Mesothelial cell of epicardium (in vitro differentiated cells): ENCODE data around the gene PALLD. TPM values are rescaled to one million over a fixed set of nuclear protein-coding genes. Genes with fewer than 3 reads are reported as not detected.

ENCODE experiments used
- DNase-seq, 2 experiments: peaks; one replicate each; pipeline ENCODE4 v3.0.0; 2021; ENCODE audit warnings: low spot score in 2 of 2; ENCODE audit not compliant: unreplicated experiment in 2 of 2
- H3K27ac Mint-ChIP-seq: 2 replicates; pipeline ENCODE4 v1.8.0; 2021; ENCODE audit warnings: mixed read lengths
- H3K27me3 Mint-ChIP-seq: 2 replicates; pipeline ENCODE4 v1.8.0; 2021; ENCODE audit warnings: low read depth, mixed read lengths
- H3K36me3 Mint-ChIP-seq: 2 replicates; pipeline ENCODE4 v1.8.0; 2021; ENCODE audit warnings: mixed read lengths
- H3K4me1 Mint-ChIP-seq: 2 replicates; pipeline ENCODE4 v1.8.0; 2021; ENCODE audit warnings: mixed read lengths
- H3K4me3 Mint-ChIP-seq: 2 replicates; pipeline ENCODE4 v1.8.0; 2021; ENCODE audit warnings: mild to moderate bottlenecking, moderate library complexity, mixed read lengths
- H3K9me3 Mint-ChIP-seq: 2 replicates; pipeline ENCODE4 v1.8.0; 2021; ENCODE audit warnings: mixed read lengths
- total RNA-seq: library from RNA; stranded (reverse); gene quantifications from 3 replicates; pipeline ENCODE4 v1.2.1, GENCODE V29; 2021
- TF ChIP-seq, protein P1 (sequence below): fragments of 200-600 bp; sonication (generic); IDR thresholded peaks from one replicate; pipeline ENCODE4 v1.5.0; 2021; ENCODE audit warnings: antibody characterized with exemption; ENCODE audit not compliant: unreplicated experiment

Gene PALLD
- total RNA-seq, 1 donor from 2014 or later, result 158 TPM

GRCh38 chr4:168876106-168876505 is 379.3 kb downstream of the PALLD start:
- H3K4me1 Mint-ChIP-seq, result peaks cover 33% of the 10 kb centered on the region
- H3K9me3 Mint-ChIP-seq, result no peaks in the 10 kb centered on the region
- H3K27me3 Mint-ChIP-seq, result no peaks in the 10 kb centered on the region
- no peak for DNase-seq
- peaks cover 18% of the 10 kb centered on the region for H3K36me3 Mint-ChIP-seq
- TF ChIP-seq, protein P1, sequence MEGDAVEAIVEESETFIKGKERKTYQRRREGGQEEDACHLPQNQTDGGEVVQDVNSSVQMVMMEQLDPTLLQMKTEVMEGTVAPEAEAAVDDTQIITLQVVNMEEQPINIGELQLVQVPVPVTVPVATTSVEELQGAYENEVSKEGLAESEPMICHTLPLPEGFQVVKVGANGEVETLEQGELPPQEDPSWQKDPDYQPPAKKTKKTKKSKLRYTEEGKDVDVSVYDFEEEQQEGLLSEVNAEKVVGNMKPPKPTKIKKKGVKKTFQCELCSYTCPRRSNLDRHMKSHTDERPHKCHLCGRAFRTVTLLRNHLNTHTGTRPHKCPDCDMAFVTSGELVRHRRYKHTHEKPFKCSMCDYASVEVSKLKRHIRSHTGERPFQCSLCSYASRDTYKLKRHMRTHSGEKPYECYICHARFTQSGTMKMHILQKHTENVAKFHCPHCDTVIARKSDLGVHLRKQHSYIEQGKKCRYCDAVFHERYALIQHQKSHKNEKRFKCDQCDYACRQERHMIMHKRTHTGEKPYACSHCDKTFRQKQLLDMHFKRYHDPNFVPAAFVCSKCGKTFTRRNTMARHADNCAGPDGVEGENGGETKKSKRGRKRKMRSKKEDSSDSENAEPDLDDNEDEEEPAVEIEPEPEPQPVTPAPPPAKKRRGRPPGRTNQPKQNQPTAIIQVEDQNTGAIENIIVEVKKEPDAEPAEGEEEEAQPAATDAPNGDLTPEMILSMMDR, result no peak
- H3K27ac Mint-ChIP-seq, result no peak overlapping the region
- H3K4me3 Mint-ChIP-seq, result no peak overlapping the region

DNA sequence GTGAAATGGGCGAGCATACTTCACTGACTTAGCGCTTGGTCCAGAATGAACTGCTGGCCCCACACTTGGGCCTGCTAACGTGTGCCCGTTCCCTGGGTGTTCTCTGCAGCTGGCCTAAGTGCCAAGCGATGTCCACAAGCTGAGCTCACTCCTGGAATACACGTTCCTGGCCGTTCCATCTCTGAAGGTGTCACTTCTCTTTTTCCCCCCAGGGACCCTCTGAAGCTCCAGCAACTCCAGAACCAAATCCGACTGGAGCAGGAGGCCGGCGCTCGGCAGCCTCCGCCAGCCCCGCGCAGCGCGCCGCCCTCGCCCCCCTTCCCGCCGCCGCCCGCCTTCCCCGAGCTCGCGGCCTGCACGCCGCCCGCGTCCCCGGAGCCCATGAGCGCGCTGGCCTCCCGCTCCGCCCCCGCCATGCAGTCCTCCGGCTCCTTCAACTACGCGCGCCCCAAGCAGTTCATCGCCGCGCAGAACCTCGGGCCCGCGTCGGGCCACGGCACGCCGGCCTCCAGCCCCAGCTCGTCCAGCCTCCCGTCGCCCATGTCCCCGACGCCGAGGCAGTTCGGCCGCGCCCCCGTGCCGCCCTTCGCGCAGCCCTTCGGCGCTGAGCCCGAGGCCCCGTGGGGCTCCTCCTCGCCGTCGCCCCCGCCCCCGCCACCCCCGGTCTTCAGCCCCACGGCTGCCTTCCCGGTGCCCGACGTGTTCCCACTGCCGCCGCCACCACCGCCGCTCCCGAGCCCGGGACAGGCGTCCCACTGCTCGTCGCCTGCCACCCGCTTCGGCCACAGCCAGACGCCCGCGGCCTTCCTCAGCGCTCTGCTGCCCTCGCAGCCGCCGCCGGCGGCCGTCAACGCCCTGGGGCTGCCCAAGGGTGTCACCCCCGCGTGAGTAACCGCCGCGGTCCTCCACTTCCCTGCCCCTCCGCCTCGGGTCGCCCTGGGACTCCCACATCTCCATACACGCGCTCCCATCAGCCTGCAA is 380.9 kb downstream of the PALLD start:
- Mint-ChIP-seq H3K27me3 (no peaks in the 10 kb centered on the region), H3K36me3 (peaks cover 23% of the 10 kb centered on the region), H3K27ac (peak overlapping the region; percentile 39), H3K4me3 (peak overlapping the region; percentile 56), H3K9me3 (no peaks in the 10 kb centered on the region), H3K4me1 (peaks cover 25% of the 10 kb centered on the region)
- DNase-seq, result peak; percentile 33 to 42
- TF ChIP-seq, protein P1, result no peak

- TF ChIP-seq, protein P1, result no peak
- Mint-ChIP-seq H3K27me3 (no peaks in the 10 kb centered on the region), H3K4me3 (peak overlapping the region; percentile 56), H3K27ac (peak overlapping the region; percentile 39), H3K9me3 (no peaks in the 10 kb centered on the region), H3K4me1 (peaks cover 25% of the 10 kb centered on the region), H3K36me3 (peaks cover 27% of the 10 kb centered on the region)
- DNase-seq, result no peak
Observed at GRCh38 chr4:168878623-168879022, 381.8 kb downstream of the PALLD start.

DNA sequence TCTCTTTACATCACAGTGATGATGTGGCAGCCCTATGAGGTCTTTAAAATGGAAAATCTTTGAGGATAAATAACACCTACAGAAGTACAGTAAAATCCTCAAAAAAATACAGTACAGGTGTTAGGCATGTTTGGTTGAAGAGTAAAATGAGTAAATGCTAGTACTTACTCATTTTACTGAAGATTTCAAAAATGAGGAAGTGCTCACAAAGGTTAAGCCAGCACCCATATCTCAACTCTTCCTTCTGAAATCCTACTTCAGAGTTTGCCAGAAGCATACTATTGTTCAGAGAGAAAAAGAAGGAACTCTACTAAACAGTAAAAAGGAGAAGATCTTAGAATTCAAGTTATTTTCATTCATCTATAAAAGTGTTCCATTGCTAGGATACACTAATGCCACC is 382.3 kb downstream of the PALLD start:
- Mint-ChIP-seq H3K27ac (peak overlapping the region; percentile 35), H3K27me3 (no peaks in the 10 kb centered on the region), H3K36me3 (peaks cover 29% of the 10 kb centered on the region), H3K9me3 (no peaks in the 10 kb centered on the region), H3K4me1 (peaks cover 25% of the 10 kb centered on the region), H3K4me3 (no peak overlapping the region)
- TF ChIP-seq, protein P1, result no peak
- no peak for DNase-seq

DNA sequence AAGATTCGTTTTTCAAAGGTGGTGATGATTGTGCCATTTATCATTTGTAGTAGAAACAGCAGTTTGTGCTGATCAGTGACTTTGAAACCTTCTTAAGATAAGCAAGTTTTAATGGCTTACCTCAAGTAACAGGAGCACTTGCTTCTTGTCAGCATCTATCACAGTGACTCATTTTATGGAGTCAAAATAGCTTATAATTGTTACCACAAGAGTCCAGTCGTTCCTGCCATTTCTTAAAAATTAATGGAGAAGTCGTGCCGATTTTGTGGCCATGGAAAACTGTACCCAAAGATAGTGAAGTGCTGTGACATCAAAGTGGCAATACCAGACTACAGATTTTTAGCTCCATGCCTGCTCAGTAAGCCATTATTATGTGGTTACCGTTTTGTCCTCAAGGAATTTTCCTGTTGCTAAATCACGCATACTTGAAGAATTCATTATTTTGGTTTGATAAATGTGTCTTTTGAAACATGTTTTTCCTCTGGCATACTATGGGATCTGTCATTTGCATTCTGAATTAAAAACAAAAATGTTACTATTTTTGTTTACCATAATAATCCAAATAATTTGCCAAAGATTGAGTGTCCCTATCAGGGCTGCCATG is 383.3 kb downstream of the PALLD start:
- DNase-seq, result no peak
- Mint-ChIP-seq H3K4me3 (no peak overlapping the region), H3K9me3 (no peaks in the 10 kb centered on the region), H3K27ac (no peak overlapping the region), H3K36me3 (peaks cover 36% of the 10 kb centered on the region), H3K4me1 (peaks cover 29% of the 10 kb centered on the region), H3K27me3 (no peaks in the 10 kb centered on the region)
- TF ChIP-seq, protein P1, result no peak
